Prostate gland (tissue), 2 donors: ENCODE results near the gene RNASE12. TPM values are rescaled to one million over a fixed set of nuclear protein-coding genes. Genes with fewer than 3 reads are reported as not detected.
"Not testable (repeated sequence)": the region's sequence is repeated elsewhere in the genome, so short reads cannot be mapped to it uniquely, and the experiment has no call there.

Source experiments
- DNase-seq: peaks from one replicate; pipeline ENCODE4 v3.0.0-alpha.2; 2019; ENCODE audit warnings: low spot score
- H3K27ac ChIP-seq, 2 donors: fragments of 200-600 bp; sonication (generic); 2 replicates each; pipeline ENCODE4 v1.5.1; 2017 to 2019
- H3K27me3 ChIP-seq: fragments of 200-600 bp; sonication (generic); replicated peaks from 2 replicates; pipeline ENCODE4 v1.5.1; 2019; ENCODE audit not compliant: insufficient read depth
- H3K36me3 ChIP-seq, 2 donors: fragments of 200-600 bp; sonication (generic); 1 replicate in 1 of 2; 2 replicates in 1 of 2; pipeline versions ENCODE4 v1.5.1 to v1.8.1; 2017 to 2019
- H3K4me1 ChIP-seq: fragments of 200-600 bp; sonication (generic); replicated peaks from 2 replicates; pipeline ENCODE4 v1.5.1; 2019
- H3K4me3 ChIP-seq, 2 donors: fragments of 200-600 bp; sonication (generic); 2 replicates each; pipeline ENCODE4 v1.5.1; 2017 to 2019
- H3K9me3 ChIP-seq: fragments of 200-600 bp; sonication (generic); 2 replicates; pipeline ENCODE4 v1.5.1; 2017
- CTCF ChIP-seq, 4 experiments: fragments of 200-600 bp in 2 of 4; fragments of 450-650 bp in 2 of 4; sonication (generic) in 2 of 4; IDR thresholded peaks; 1 replicate in 3 of 4; 2 replicates in 1 of 4; pipeline ENCODE4 v1.5.1; 2016 to 2019; ENCODE audit warnings: antibody characterized with exemption in 4 of 4, mild to moderate bottlenecking in 2 of 4, moderate library complexity in 2 of 4
- POLR2A ChIP-seq: fragments of 450-650 bp; IDR thresholded peaks from one replicate; pipeline ENCODE4 v1.6.1; 2016; ENCODE audit warnings: antibody characterized with exemption, mild to moderate bottlenecking
- POLR2AphosphoS5 ChIP-seq: sonication (generic); formaldehyde crosslinking; IDR thresholded peaks from one replicate; pipeline ENCODE4 v1.6.1; 2017; ENCODE audit warnings: antibody characterized with exemption
- WGBS: methylation state at CpG from one replicate; pipeline ENCODE4 v1.1.5; 2018; 5-methylcytosine and 5-hydroxymethylcytosine counted together
- intact Hi-C: fragments of 100-400 bp; cut with DNase I; formaldehyde crosslinking; loops from one replicate; pipeline ENCODE4 v1.14.2; 2022
- total RNA-seq, 2 donors: library from RNA; depleted of rRNA; stranded (reverse); fragments of >200 nt; gene quantifications; one replicate each; pipeline ENCODE4 v1.1.0, GENCODE V29; 2016

The RNASE12 gene
- total RNA-seq, 2 donors from 2014 or later, result not detected

DNA sequence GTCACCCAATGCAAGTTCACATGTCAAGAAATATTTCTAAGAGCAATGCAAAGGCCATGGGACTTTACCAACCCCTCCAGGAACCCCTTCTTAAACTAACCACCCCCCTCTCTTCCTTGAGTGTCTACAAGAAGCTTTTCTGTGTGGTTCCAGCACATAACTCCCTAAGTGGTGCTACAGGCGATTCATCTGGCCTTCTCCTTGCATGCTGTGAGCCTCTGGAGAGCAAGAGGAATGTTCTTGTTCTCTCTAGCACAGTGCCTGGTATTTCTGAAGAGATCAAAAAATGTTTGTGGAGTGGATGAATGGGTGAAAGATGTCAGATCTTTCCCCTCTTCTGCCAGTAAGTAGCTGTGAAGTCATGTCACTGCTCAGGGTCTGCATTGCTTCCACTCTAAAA, 5.9 kb upstream of the RNASE12 start:
- 81% methylated on average over 1 of the region's 1 CpG for WGBS

GRCh38 chr14:20595726-20596125, 4.5 kb upstream of the RNASE12 start:
- H3K4me1 ChIP-seq, H3K36me3 ChIP-seq, H3K9me3 ChIP-seq, DNase-seq, H3K4me3 ChIP-seq, H3K27me3 ChIP-seq, intact Hi-C loops, H3K27ac ChIP-seq: not testable (repeated sequence)
- 98% methylated on average over 3 of the region's 3 CpGs for WGBS

More for the DNA sequence above, 5.9 kb upstream of the RNASE12 start:
- Histone ChIP-seq H3K36me3 (no peaks in the 10 kb centered on the region), H3K27me3 (no peaks in the 10 kb centered on the region), H3K9me3 (no peaks in the 10 kb centered on the region), H3K4me1 (no peaks in the 10 kb centered on the region), H3K4me3 (no peak overlapping the region), H3K27ac (no peak overlapping the region)
- no peak for DNase-seq
- TF ChIP-seq POLR2A, result no peak
- no peak for TF ChIP-seq POLR2AphosphoS5
- no peak for TF ChIP-seq CTCF (IDR thresholded peaks at IDR 0.05)
- intact Hi-C loops, result no loop called here

DNA sequence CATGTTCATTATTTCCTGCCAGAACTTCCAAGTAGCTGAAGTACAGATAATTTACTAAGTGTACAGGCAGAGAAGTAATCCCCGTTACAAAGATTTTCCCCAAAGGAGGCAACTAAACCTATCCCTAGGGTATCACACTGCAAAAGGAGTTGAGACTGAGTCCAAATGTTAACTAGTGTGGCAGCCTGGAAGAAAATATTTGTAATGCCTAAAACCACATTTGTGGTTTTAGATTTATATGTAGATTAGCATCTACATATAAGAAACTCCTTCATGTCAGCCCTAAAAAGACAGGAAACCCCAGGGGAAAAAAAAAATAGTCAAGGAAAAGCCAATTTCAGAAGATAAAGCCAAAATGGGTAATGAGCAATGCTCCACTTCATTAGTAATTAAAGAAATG, 1.4 kb upstream of the RNASE12 start:
- Histone ChIP-seq H3K9me3 (no peaks in the 10 kb centered on the region), H3K27me3 (no peaks in the 10 kb centered on the region), H3K27ac (no peak overlapping the region), H3K4me1 (no peaks in the 10 kb centered on the region), H3K36me3 (no peaks in the 10 kb centered on the region), H3K4me3 (no peak overlapping the region)
- TF ChIP-seq POLR2AphosphoS5 (no peak), CTCF (IDR thresholded peaks at IDR 0.05) (no peak), POLR2A (no peak)
- 22% methylated on average over 1 of the region's 1 CpG for WGBS
- DNase-seq, result no peak
- intact Hi-C loops, result no loop called here

GRCh38 chr14:20587489-20588154, 3.6 kb downstream of the RNASE12 start, which contains the start of gene RNASE11:
TSS of gene RNASE11 (minus strand) at chr14:20588001.
- Histone ChIP-seq H3K9me3 (no peaks in the 10 kb centered on the region), H3K4me3 (no peak within 1 kb of the TSS), H3K4me1 (no peaks in the 10 kb centered on the region), H3K36me3 (no peaks in the 10 kb centered on the region), H3K27me3 (no peaks in the 10 kb centered on the region), H3K27ac (no peak within 1 kb of the TSS)
- TF ChIP-seq POLR2A (no peak), POLR2AphosphoS5 (no peak), CTCF (IDR thresholded peaks at IDR 0.05) (no peak)
- DNase-seq, result no peak
- intact Hi-C loops, result no loop called here
- 83% methylated on average over 6 of the region's 6 CpGs for WGBS

GRCh38 chr14:20583908-20584307, 7.3 kb downstream of the RNASE12 start:
- no peak overlapping the region for H3K27ac ChIP-seq
- intact Hi-C loops, result no loop called here
- no peaks in the 10 kb centered on the region for H3K27me3 ChIP-seq
- no peaks in the 10 kb centered on the region for H3K36me3 ChIP-seq
- 50% methylated on average over 5 of the region's 5 CpGs for WGBS
- no peaks in the 10 kb centered on the region for H3K9me3 ChIP-seq
- no peak overlapping the region for H3K4me3 ChIP-seq
- H3K4me1 ChIP-seq, result no peaks in the 10 kb centered on the region
- no peak for DNase-seq
- TF ChIP-seq POLR2A (no peak), POLR2AphosphoS5 (no peak), CTCF (IDR thresholded peaks at IDR 0.05) (no peak)
